Right cardiac atrium (tissue), 5 donors: Measurements from ENCODE around the gene SLC5A6. TPM values are rescaled to one million over a fixed set of nuclear protein-coding genes. Genes with fewer than 3 reads are reported as not detected.

Experiments
- ATAC-seq, 2 donors: fragments of 200-7000 bp; cut with Tn5 transposase; one replicate each; pipeline versions ENCODE4 v1.8.0 to v1.9.1; 2020; ENCODE audit warnings: moderate library complexity in 2 of 2, mild to moderate bottlenecking in 1 of 2
- DNase-seq, 3 donors: peaks; one replicate each; pipeline ENCODE4 v3.0.0-alpha.2; 2020
- H3K27ac ChIP-seq: one replicate; pipeline ENCODE4 v1.5.1; 2013; ENCODE audit warnings: mild to moderate bottlenecking, low read length, control low read depth, moderate library complexity
- H3K27me3 ChIP-seq: one replicate; pipeline ENCODE4 v1.6.1; 2013; ENCODE audit not compliant: control insufficient read depth, insufficient read depth
- H3K4me1 ChIP-seq: one replicate; pipeline ENCODE4 v1.6.1; 2013; ENCODE audit warnings: low read length; ENCODE audit not compliant: control insufficient read depth, insufficient read depth
- H3K4me3 ChIP-seq: one replicate; pipeline ENCODE4 v1.5.1; 2013; ENCODE audit warnings: low read length, control low read depth
- H3K9me3 ChIP-seq: one replicate; pipeline ENCODE4 v1.6.1; 2013; ENCODE audit warnings: low read length; ENCODE audit not compliant: control insufficient read depth
- WGBS: extraction: QIAGEN DNeasy Blood & Tissue Kit; methylation state at CpG from one replicate; pipeline ENCODE4 v1.1.7; 2013; 5-methylcytosine and 5-hydroxymethylcytosine counted together
- intact Hi-C, 4 donors: fragments of 100-400 bp; cut with DNase I; formaldehyde crosslinking; loops; one replicate each; pipeline versions ENCODE4 v1.11.0 to v1.14.0; 2022 to 2023
- polyA plus RNA-seq: library from polyadenylated mRNA; stranded (reverse); fragments of 200-250 nt; gene quantifications from one replicate; pipeline ENCODE4 v1.2.3, GENCODE V29; 2013
- total RNA-seq, 4 donors: library from RNA; stranded (reverse); fragmentation: NEBNext Ultra II Directional; extraction: Animal tissue kit (Norgen Biotek cat#: 25700); gene quantifications; one replicate each; pipeline ENCODE4 v1.2.1, GENCODE V29; 2021
- donor health status: healthy with polysubstance abuse.
- donor health status: DM: no; HTN: yes; CAD: no.
- donor health status: DM: no; HTN: no; CAD: no.
- donor health status: DM: no; HTN: yes; CAD: no; lungs with severe emphysema.
- donor health status: DM: yes; HTN: yes; CAD: no.

SLC5A6 gene
- total and polyA plus RNA-seq, 5 donors = 7.8 to 14.1 (median 12.0) TPM

- Histone ChIP-seq H3K4me3 (no peak overlapping the region), H3K27ac (no peak overlapping the region), H3K27me3 (no peaks in the 10 kb centered on the region), H3K4me1 (peaks cover 1% of the 10 kb centered on the region), H3K9me3 (no peaks in the 10 kb centered on the region)
- ATAC-seq (no peak), DNase-seq (peak in 1 of 3 donors; percentile 15)
- WGBS = 46% methylated on average over 12 of the region's 12 CpGs
- intact Hi-C loops = loop anchor here in 1 of 4 donors (5.0 kb wide), 1 partner anchor 33 kb away; the partner anchor contains the start of gene TRIM54
These were observed 37.3 kb upstream of the SLC5A6 start for GRCh38 chr2:27249159-27249890.

- H3K9me3 ChIP-seq = no peaks in the 10 kb centered on the region
- H3K4me1 ChIP-seq = peaks cover 1% of the 10 kb centered on the region
- WGBS = 67% methylated on average over 4 of the region's 4 CpGs
- no peaks in the 10 kb centered on the region for H3K27me3 ChIP-seq
- intact Hi-C loops = loop anchor here in 1 of 4 donors (5.0 kb wide), 1 partner anchor 34 kb away; the partner anchor contains the start of gene TRIM54
- DNase-seq (no peak), ATAC-seq (no peak)
- no peak overlapping the region for H3K4me3 ChIP-seq
- no peak overlapping the region for H3K27ac ChIP-seq
These were observed 35.8 kb upstream of the SLC5A6 start for GRCh38 chr2:27247893-27248292.

GRCh38 chr2:27245626-27246025 is 33.6 kb upstream of the SLC5A6 start:
- Histone ChIP-seq H3K4me1 (peaks cover 1% of the 10 kb centered on the region), H3K27me3 (no peaks in the 10 kb centered on the region), H3K9me3 (no peaks in the 10 kb centered on the region), H3K27ac (no peak overlapping the region), H3K4me3 (no peak overlapping the region)
- DNase-seq = no peak
- WGBS = 38% methylated on average over 4 of the region's 4 CpGs
- no peak for ATAC-seq
- intact Hi-C loops = loop anchor here in 1 of 4 donors (5.0 kb wide), 1 partner anchor 37 kb away; the partner anchor contains the start of gene TRIM54

GRCh38 chr2:27245116-27245515 is 33.0 kb upstream of the SLC5A6 start:
- Histone ChIP-seq H3K27ac (peak overlapping the region; percentile 15), H3K4me3 (no peak overlapping the region), H3K27me3 (no peaks in the 10 kb centered on the region), H3K4me1 (peaks cover 1% of the 10 kb centered on the region), H3K9me3 (no peaks in the 10 kb centered on the region)
- DNase-seq = peak in 1 of 3 donors; percentile 10
- intact Hi-C loops = loop anchor here in 1 of 4 donors (5.0 kb wide), 1 partner anchor 37 kb away; the partner anchor contains the start of gene TRIM54
- ATAC-seq = no peak
- 65% methylated on average over 10 of the region's 10 CpGs for WGBS

GRCh38 chr2:27243391-27244130 is 31.5 kb upstream of the SLC5A6 start:
- DNase-seq = peak in 2 of 3 donors; percentile 46 to 54
- Histone ChIP-seq H3K27me3 (no peaks in the 10 kb centered on the region), H3K4me3 (no peak overlapping the region), H3K4me1 (peaks cover 1% of the 10 kb centered on the region), H3K27ac (peak overlapping the region; percentile 60), H3K9me3 (no peaks in the 10 kb centered on the region)
- 61% methylated on average over 19 of the region's 19 CpGs for WGBS
- intact Hi-C loops = no loop called here
- peak; percentile 40 to 42 for ATAC-seq

GRCh38 chr2:27242614-27242951 is 30.5 kb upstream of the SLC5A6 start:
- Histone ChIP-seq H3K4me1 (peaks cover 1% of the 10 kb centered on the region), H3K4me3 (no peak overlapping the region), H3K27me3 (no peaks in the 10 kb centered on the region), H3K27ac (no peak overlapping the region), H3K9me3 (no peaks in the 10 kb centered on the region)
- 93% methylated on average over 16 of the region's 16 CpGs for WGBS
- intact Hi-C loops = no loop called here
- DNase-seq = peak in 2 of 3 donors; percentile 41 to 43
- ATAC-seq = peak in 1 of 2 donors; percentile 2

- no peak for ATAC-seq
- no peaks in the 10 kb centered on the region for H3K9me3 ChIP-seq
- peaks cover 1% of the 10 kb centered on the region for H3K4me1 ChIP-seq
- DNase-seq = peak in 2 of 3 donors; percentile 21 to 33
- H3K27ac ChIP-seq = no peak overlapping the region
- no peaks in the 10 kb centered on the region for H3K27me3 ChIP-seq
- 82% methylated on average over 24 of the region's 24 CpGs for WGBS
- intact Hi-C loops = no loop called here
- H3K4me3 ChIP-seq = no peak overlapping the region
These were observed 29.9 kb upstream of the SLC5A6 start for GRCh38 chr2:27241761-27242613.

- peaks cover 1% of the 10 kb centered on the region for H3K4me1 ChIP-seq
- no peaks in the 10 kb centered on the region for H3K27me3 ChIP-seq
- 90% methylated on average over 9 of the region's 9 CpGs for WGBS
- ATAC-seq (no peak), DNase-seq (peak in 1 of 3 donors; percentile 35)
- intact Hi-C loops = no loop called here
- H3K4me3 ChIP-seq = no peak overlapping the region
- no peaks in the 10 kb centered on the region for H3K9me3 ChIP-seq
- H3K27ac ChIP-seq = no peak overlapping the region
These were observed 28.3 kb upstream of the SLC5A6 start for GRCh38 chr2:27240406-27240805.

GRCh38 chr2:27238976-27239375 is 26.9 kb upstream of the SLC5A6 start:
- H3K27ac ChIP-seq = no peak overlapping the region
- ATAC-seq (no peak), DNase-seq (peak in 1 of 3 donors; percentile 34)
- intact Hi-C loops = no loop called here
- no peaks in the 10 kb centered on the region for H3K27me3 ChIP-seq
- H3K4me3 ChIP-seq = no peak overlapping the region
- H3K4me1 ChIP-seq = no peaks in the 10 kb centered on the region
- no peaks in the 10 kb centered on the region for H3K9me3 ChIP-seq
- WGBS = 94% methylated on average over 8 of the region's 8 CpGs

- Histone ChIP-seq H3K27ac (no peak overlapping the region), H3K4me1 (no peaks in the 10 kb centered on the region), H3K9me3 (no peaks in the 10 kb centered on the region), H3K4me3 (no peak overlapping the region), H3K27me3 (no peaks in the 10 kb centered on the region)
- ATAC-seq (no peak), DNase-seq (peak in 1 of 3 donors; percentile 50)
- WGBS = 97% methylated on average over 15 of the region's 15 CpGs
- intact Hi-C loops = no loop called here
These were observed 25.4 kb upstream of the SLC5A6 start for GRCh38 chr2:27237341-27237945.
